DMS114 treated with DMSO at 0.1 percent for 48 hours (cell line): ENCODE measurements around the gene C10orf88.

Experiments
- DNase-seq: peaks from one replicate; lab custom pipeline; 2025; ENCODE audit not compliant: unreplicated experiment; lab: John Stamatoyannopoulos, UW

C10orf88 gene

GRCh38 chr10:122953902-122954730 is at the start of gene C10orf88:
Gene C10orf88 (minus strand): TSS chr10:122954227. CDS start chr10:122954178, 49 bp downstream.
- peak; percentile 99 for DNase-seq

DNA sequence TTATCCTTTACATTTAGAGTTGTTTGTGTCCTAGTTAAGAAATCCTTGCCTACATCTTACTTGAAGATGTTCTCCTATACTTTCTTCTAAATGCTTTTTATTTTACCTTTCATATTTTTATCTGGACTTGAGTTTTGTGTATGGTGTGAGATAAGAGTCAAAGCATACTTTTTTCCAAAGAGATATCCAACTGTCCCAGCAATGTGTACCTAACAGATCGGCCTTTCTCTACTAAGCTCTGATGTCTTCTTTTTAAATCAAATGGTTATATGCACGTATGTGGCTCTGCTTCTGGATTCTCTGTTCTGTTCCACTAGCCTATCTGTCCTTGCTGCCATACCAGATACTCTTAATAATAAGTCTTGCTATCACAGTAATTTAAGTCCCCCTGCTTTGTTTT is 47.3 kb upstream of the C10orf88 start:
- DNase-seq: no peak

DNA sequence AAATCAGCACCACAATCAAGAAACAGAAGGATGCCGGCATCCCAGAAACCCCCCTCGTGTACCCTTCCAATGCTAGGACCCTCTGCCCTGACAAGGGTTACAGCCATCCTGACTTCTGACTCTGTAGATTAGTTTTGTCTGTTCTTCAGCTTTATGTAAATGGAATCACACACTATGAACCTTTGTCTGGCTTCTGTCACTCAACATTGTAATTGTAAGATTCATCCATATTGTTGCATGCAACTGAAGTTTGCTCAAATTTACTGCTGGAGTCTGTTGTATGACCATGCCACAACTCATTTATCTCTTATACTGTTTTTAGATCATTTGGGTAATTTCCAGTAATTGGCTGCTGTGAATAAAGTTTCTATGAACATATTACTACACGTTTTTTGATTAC is 46.1 kb upstream of the C10orf88 start:
- DNase-seq: no peak

GRCh38 chr10:122999347-122999746 is 45.3 kb upstream of the C10orf88 start:
- no peak for DNase-seq

DNA sequence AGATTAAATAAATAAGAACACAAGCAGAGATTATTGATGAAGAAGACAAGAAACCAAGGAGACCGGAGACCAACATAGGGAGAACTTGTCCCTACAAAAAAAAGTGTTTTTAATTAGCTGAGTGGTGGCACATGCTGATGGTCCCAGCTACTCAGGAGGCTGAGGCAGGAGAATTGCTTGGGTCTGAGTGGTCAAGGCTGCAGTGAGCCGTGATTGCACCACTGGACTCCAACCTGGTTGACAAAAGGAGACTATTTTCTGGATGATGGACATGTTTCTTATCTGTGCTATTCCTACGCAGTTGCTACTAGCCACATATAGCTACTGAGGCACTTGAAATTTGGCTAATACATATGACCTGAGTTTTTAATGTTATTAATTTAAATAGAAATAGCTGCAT is 44.9 kb upstream of the C10orf88 start:
- no peak for DNase-seq

DNA sequence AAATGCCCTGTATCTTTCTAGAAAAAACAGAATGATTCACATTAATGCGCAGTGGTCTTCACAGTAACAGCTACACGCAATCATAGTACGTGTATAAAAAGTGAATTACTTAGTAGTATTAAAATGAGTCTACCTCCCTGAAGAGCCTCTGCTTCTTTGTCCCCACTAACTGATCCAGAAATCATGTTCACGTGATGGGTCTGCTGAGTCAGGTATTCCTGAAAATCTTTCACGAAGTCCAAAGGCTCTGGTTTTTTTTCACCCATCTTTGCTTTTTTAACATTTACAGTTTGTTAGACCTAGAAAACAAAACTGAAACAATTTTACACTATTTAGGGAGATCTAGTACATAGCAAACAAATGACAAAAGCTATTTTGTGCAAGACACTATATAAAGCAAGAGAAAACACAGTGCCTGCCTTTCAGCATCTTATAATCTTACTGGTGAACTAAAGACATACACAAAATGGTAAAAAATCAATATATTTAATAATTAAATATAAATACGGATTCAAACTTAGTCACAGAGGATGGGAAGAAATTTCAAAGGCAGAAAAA is 44.4 kb upstream of the C10orf88 start:
- no peak for DNase-seq

- no peak for DNase-seq
Measured at GRCh38 chr10:122997864-122998263, 43.8 kb upstream of the C10orf88 start.

GRCh38 chr10:122995936-122996335 is 41.9 kb upstream of the C10orf88 start:
- DNase-seq: no peak

- no peak for DNase-seq
Measured at GRCh38 chr10:122993797-122994336, 39.8 kb upstream of the C10orf88 start.

DNA sequence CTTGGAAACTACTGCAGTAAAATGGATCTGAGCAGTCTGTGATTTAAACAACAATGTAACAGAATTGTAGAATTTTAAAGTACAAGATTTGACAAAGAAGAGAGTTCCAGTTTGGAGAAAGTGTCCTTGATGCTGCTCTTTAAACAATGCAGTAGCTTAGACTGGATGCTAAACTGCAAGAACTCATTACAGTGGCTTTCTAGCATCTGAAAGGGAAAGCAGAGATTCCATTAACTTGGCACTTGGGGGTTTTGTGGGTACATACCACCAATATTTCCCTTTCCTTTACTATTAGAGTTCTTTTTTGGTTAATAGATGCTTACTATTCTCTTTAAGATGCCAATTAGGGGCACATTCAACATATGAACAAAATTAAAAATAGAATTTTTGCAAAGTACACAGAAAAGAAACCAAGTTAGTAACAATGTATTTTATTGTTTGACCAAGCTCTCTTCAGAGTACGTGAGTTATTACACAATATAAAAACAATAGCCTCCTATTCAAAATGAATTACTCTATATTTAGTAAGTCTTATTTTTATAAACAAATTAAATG is 38.1 kb upstream of the C10orf88 start:
- no peak for DNase-seq

DNA sequence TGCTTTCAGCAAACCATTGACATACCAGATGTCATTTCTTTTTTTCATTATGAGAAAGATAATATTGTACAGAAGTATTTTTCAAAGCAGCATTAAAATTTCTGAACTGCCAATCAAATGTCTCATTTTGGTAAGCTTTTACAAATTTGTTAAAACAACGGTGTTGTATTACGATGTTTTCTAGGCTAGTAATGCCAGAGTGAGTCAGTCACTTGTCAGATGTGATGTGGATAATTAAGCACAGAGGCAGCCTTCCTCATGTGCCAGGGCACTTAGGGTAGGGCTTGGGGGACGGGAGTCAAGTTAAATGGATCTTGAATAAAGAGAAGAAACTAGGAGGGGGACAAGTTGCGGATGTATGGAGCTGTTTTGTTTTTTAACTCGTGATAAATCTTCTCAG is 36.3 kb upstream of the C10orf88 start:
- DNase-seq: no peak

- no peak for DNase-seq
Measured at GRCh38 chr10:122988501-122988900, 34.5 kb upstream of the C10orf88 start.

DNA sequence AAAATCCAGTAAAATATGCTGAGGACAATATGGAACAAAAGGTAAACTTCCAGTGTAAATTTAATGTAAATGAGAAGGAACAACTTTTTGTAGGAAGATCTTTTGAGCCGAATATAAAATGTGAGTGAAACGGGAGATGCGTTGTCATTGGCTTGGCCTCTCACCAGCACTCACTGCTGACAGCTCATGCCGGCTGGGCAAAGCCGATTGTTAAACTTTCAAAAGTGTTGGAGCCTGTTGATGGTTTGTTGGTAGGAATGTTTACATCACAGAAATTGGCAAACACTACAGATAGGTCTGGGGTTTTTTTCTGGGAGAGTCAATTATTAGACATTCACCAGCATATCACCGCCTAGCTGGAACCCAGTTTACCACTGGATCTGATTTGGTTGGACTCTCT is 32.3 kb upstream of the C10orf88 start:
- DNase-seq: no peak

GRCh38 chr10:122984708-122985107 is 30.7 kb upstream of the C10orf88 start:
- DNase-seq: no peak

DNA sequence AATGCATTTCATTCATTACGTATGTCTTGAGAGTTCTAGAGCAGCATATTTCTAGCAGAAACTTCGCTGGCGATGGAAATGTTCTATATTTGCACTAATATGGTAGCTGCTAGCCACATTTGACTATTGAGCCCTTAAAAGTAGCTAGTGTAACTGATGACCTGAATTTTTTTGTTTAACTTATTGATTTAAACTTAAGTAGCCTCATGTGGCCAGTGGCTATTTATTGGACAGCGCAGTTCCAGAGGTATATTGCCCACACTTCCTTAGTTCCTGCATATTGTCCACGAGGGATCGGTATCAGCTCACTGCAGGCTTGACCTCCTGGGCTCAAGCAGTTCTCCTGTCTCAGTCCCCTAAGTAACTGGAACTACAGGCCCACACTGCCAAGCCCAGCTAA is 29.9 kb upstream of the C10orf88 start:
- no peak for DNase-seq

DNA sequence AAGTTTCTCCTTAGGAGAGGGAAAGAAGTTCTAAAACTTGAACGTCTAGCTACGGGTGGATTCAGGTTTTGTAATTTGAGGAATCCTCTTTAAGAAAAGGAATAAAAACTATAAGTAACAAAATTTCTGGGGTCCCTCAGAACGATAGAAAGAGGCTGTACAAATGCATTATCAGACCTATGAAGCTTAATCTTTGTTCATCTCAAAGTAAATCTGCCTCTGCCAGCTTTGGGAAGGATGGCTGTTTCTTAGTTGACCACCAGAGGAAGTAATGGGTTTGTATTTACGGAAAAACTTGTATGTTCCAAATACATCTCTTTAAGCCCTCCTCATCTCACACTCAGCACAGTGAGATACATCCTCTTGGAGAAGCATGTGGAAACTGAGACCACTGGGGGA is 27.0 kb upstream of the C10orf88 start:
- DNase-seq: peak; percentile 64

DNA sequence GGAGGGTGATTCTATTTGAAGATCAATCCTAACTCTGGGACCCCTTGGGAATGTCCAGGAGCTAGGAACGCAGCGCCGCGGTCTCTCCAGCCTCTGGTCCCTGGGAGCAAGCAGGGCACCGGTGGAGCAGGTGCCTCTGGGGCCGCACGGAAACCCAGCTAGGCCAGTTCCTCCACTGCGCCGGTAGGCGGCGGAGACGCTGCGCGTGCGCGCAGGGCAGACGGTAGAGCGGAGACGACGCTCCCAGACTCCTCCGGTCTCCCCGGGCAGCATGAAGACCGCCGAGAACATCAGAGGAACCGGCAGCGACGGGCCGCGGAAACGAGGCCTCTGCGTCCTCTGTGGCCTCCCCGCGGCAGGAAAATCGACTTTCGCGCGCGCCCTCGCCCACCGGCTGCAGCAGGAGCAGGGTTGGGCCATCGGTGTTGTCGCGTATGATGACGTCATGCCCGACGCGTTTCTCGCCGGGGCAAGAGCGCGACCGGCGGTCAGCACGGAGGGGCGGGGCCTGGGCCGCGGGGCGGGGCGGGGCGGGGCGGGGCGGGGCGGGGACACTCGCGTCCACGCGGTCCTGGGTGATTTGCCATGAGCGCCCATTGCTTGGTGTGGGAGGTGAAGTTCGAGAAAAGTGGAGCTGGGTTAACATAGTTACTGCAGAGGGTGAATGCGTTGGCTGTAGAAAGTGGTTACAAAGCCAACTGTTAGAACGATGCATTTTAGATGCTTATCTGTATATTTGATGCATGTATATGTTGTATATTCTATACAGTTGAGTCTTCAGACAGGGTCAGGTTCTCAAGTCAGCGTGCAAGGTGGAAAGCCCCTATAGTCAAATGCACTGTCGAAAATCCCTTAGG is 26.4 kb upstream of the C10orf88 start, which contains the start of gene PSTK:
PSTK (plus strand) TSS at position 193 of the 857 bp plus-strand sequence; CDS start at position 272, 79 bp downstream.
- peak; percentile 85 for DNase-seq

DNA sequence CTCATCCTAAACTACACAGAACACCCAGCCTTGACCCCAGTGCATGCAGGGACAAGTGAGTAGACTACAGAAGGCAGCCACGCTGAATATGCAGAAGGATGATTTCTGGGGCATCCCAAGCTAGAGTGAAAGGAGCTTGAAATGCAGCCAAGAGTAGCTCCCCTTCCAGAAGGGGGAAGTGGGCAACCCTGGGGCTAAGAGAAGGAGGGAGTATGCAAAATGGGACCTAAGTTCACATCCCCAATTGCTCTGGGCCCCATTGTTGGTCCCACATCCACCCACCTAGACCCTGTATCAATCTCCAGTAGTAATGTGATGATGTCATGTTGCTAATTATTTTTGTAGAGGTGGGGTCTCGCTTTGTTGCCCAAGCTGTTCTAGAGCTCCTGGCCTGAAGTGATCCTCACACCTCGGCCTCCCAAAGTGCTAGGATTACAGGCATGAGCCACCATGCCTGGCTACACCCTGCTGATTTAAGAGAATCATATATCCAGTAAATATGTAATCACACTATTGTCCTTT is 20.6 kb upstream of the C10orf88 start:
- DNase-seq: no peak

DNA sequence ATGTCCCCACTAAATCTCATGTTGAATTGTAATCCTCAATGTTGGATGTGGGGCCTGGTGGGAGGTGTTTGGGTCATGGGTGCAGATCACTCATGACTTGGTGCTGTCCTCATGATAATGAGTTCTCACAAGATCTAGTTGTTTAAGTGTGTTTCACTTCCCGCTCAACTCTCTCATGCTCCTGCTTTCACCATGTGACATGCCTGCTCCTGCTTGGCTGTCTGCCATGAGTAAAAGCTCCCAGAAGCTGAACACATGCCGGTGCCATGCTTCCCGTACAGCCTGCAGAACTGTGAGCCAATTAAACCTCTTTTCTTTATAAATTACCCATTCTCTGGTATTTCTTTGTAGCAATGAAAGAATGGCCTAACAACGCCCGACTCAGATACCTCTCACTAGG is 20.0 kb upstream of the C10orf88 start:
- DNase-seq: no peak

- no peak for DNase-seq
Measured at GRCh38 chr10:122968698-122969097, 14.7 kb upstream of the C10orf88 start.

- DNase-seq: no peak
Measured at GRCh38 chr10:122966879-122967278, 12.9 kb upstream of the C10orf88 start.
